Motor neuron (in vitro differentiated cells): ENCODE measurements around the gene BBS9. TPM values are rescaled to one million over a fixed set of nuclear protein-coding genes. Genes with fewer than 3 reads are reported as not detected.

Experiments used
- ATAC-seq, 8 experiments: fragments of 200-7000 bp; cut with Tn5 transposase; replicated peaks in 6 of 8; 2 replicates each; pipeline ENCODE4 v1.8.0; 2021; ENCODE audit warnings: mild to moderate bottlenecking in 8 of 8, moderate library complexity in 8 of 8
- H3K27ac ChIP-seq, 2 donors: fragments of 250-450 bp; sonication (Bioruptor Pico); 2 replicates each; pipeline ENCODE4 v1.9.0; 2021; ENCODE audit warnings: antibody characterized with exemption in 2 of 2, mild to moderate bottlenecking in 2 of 2, moderate library complexity in 1 of 2
- H3K4me1 ChIP-seq, 2 donors: fragments of 250-450 bp; sonication (Bioruptor Pico); replicated peaks in 1 of 2; 2 replicates each; pipeline ENCODE4 v1.6.1; 2021; ENCODE audit warnings: antibody characterized with exemption in 2 of 2, mild to moderate bottlenecking in 2 of 2, moderate library complexity in 1 of 2
- H3K4me3 ChIP-seq, 5 donors: fragments of 250-450 bp; sonication (Bioruptor Pico); 2 replicates each; pipeline ENCODE4 v1.9.0; 2021; ENCODE audit warnings: antibody characterized with exemption in 5 of 5, mild to moderate bottlenecking in 5 of 5, moderate library complexity in 4 of 5
- WGBS, 10 experiments: fragments of 450-650 bp; shearing (Covaris generic); methylation state at CpG; one replicate each; pipeline ENCODE4 v1.0.0; 2022; 5-methylcytosine and 5-hydroxymethylcytosine counted together
- in situ Hi-C, 9 experiments: fragments of 400-800 bp; cut with MboI; loops; one replicate each; pipeline ENCODE4 v1.15.0; 2021; ENCODE audit warnings: low sequenced_read_pairs in 9 of 9, low pct_unique_long_range_greater_than_20kb in 2 of 9; ENCODE audit not compliant: unreplicated experiment in 9 of 9
- total RNA-seq, 8 experiments: library from RNA; unstranded; fragments of 300-600 nt; gene quantifications; 2 replicates each; pipeline versions ENCODE4 v1.2.3 to v1.2.4, GENCODE V29; 2022

Gene BBS9
- total RNA-seq, 8 experiments from 2014 or later = 11.4 to 43.5 (median 22.8) TPM

DNA sequence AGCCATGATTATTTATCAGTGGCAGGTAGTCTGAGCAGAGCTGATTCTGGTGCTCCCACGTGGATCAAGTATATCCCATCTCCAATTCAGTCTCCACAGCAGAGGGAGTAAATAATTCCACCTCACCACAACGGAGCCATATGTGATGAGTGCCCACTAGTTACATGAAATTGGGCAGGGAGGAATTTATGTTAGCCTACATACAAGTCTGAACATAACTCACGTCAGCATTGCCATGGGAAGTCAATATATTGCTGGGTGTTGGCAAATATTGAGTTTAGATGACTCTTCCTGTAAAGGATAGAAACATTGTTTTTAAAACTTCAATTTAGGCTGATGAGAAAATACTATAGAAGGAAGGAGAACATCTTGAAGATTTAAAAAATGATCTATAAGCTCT lies 507.0 kb downstream of the BBS9 start:
- H3K27ac ChIP-seq = no peak overlapping the region
- H3K4me3 ChIP-seq = no peak overlapping the region
- 43 to 93% (median 80%) methylated on average over 1 to 3 of the region's 3 CpGs for WGBS, 10 experiments
- peak in 1 of 8 experiments; percentile 16 for ATAC-seq
- H3K4me1 ChIP-seq = no peaks in the 10 kb centered on the region
- in situ Hi-C loops = no loop called here

DNA sequence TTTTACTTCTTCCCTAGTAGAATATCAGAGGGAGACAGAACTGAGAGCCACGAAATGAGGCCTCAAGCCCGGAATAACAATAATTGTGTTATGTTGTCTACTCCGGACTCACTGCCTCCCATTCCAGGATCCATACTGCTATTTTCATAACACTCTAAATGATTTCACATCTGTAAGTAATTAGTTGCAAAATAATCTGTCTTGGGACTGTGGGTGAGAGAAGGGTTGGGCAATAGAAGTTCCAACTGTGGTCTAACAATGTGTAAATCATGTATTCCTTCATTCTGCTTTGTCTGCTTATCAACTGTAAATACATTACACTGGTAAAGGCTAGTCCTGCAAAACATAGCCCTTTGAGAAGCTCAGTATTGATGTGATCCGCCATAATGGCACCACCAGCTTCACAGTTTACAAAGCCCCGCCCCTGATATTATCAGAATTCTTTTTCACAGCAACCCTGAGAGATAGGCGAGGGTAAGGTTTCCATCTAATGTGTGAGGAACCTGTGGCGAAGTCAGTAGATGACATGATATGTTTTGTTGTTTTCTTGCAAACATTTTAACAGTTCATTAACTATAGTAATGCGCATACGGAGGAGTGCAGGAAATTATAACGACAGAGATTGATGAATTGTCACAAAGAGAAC lies 510.3 kb downstream of the BBS9 start:
- 45 to 92% (median 78%) methylated on average over 2 to 10 of the region's 10 CpGs; no CpG with 5 or more reads in 1 of the 10 experiments for WGBS, 10 experiments
- ATAC-seq = peak in 2 of 8 experiments; percentile 47 to 73
- Histone ChIP-seq H3K4me1 (no peaks in the 10 kb centered on the region), H3K4me3 (no peak overlapping the region), H3K27ac (no peak overlapping the region)
- in situ Hi-C loops = no loop called here

DNA sequence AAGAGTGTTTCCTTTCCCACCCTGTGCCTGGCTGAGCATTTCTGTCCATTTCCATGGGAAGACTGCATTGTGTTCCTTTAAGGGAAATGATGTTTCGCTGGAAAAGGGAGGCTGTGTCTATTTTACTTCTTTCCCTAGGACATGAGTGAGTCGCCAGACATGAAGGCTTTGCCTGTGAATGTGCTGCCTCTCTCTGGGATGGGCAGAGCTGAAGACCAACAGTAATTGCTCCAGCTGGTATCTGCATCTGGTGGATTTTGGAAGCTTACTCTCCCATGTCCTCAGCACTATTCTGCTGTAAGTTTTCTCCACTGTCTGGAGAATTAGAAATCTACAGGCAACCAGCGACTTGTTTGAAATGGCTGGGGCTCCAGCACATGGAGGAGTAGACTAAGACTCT lies 511.4 kb downstream of the BBS9 start:
- WGBS, 10 experiments = 72 to 100% (median 93%) methylated on average over 1 to 2 of the region's 3 CpGs; no CpG with 5 or more reads in 5 of the 10 experiments
- in situ Hi-C loops = no loop called here

DNA sequence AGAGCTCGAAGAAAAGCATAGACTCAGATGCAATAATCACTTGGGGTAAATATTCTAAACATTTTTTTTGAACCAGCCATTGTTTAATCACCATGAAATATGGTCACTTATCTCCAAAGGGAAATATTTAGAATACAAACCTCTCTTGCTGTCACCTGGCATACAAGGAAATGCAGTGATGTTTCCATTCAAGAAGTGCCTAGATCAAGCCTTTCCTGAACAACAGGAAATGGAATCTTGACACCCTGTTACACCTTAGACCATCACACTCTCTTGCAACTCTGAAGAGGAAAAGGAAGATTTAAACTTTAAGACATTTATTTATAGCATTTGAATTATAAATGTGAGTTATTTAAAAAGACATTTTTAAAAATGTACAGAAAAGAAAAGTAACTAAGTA lies 512.9 kb downstream of the BBS9 start:
- WGBS, 10 experiments = 67 to 100% (median 100%) methylated on average over 1 of the region's 1 CpG; no CpG with 5 or more reads in 5 of the 10 experiments
- no peak overlapping the region for H3K4me3 ChIP-seq
- in situ Hi-C loops = no loop called here
- H3K27ac ChIP-seq = no peak overlapping the region
- peaks cover 5 to 10% of the 10 kb centered on the region in 2 donors for H3K4me1 ChIP-seq
- no peak for ATAC-seq

More for the DNA sequence above, 511.4 kb downstream of the BBS9 start:
- ATAC-seq = peak in 1 of 8 experiments; percentile 19
- H3K27ac ChIP-seq = no peak overlapping the region
- H3K4me3 ChIP-seq = no peak overlapping the region
- peaks cover 5 to 9% of the 10 kb centered on the region in 2 donors for H3K4me1 ChIP-seq

DNA sequence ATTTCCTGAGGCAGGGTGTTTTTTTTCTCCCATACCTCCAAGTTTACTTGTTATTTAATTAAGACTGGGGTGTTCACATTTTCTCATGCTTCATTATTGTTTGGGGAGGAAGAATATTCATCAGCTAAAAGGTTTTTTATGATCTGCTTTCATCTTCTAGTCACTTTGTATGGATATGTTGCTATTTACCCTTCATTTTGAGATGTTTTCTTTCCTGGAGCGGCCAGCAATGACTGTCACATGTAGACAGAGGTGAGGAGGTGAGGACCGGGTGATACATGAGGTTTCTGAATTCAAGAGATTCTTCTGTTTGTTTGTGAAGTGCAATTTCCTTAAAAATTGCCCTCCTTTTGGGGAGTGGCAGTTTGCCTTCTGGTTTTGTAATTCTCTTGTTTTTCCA lies 514.2 kb downstream of the BBS9 start:
- in situ Hi-C loops = no loop called here
- Histone ChIP-seq H3K4me3 (no peak overlapping the region), H3K27ac (no peak overlapping the region), H3K4me1 (peaks cover 5 to 10% of the 10 kb centered on the region in 2 donors)
- 0 to 100% (median 50%) methylated on average over 1 to 2 of the region's 2 CpGs; no CpG with 5 or more reads in 3 of the 10 experiments for WGBS, 10 experiments
- ATAC-seq = peak in 3 of 8 experiments; percentile 22 to 51 (median 34)

DNA sequence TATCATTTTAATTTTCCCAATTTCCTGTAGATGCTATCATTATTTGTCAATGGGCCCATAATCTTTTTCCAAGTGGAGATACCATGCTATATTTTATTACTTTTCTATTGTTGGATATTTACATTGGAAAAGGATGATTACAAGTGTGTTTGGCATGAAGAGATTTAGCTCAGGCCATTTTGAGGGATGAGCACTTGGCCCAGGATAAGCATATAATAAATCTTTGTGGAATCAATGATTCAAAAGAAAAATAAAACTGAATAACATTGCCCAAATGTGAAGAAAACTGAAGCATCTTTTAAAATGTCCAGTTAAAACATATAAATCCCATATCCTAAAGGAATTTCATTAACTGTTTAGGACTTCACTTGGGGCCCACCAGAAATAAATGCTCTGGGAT lies 515.1 kb downstream of the BBS9 start:
- peaks cover 5 to 10% of the 10 kb centered on the region in 2 donors for H3K4me1 ChIP-seq
- in situ Hi-C loops = no loop called here
- no peak overlapping the region for H3K4me3 ChIP-seq
- ATAC-seq = no peak
- no peak overlapping the region for H3K27ac ChIP-seq

DNA sequence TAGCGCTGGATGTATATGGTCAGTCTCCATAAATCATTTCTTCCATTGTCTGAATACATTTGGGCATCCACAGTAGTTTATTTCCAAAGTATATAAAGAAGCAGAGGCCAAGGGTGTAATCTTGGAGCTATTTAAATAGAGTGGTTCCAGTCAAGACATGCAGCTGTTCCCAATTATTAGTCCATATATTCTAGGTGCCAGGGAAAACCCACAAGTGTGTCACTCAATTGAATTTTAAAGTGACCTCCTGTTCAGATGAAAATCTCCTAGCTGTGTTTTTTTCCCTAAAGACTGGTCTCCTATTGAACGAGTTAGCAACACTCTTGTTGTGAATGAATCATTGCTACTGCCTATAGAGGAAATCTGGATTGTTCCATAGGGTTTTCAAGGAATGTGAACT lies 515.7 kb downstream of the BBS9 start:
- no peak overlapping the region for H3K27ac ChIP-seq
- 0 to 83% (median 17%) methylated on average over 1 to 2 of the region's 2 CpGs; no CpG with 5 or more reads in 1 of the 10 experiments for WGBS, 10 experiments
- ATAC-seq = peak in 6 of 8 experiments; percentile 9 to 76 (median 38)
- no peak overlapping the region for H3K4me3 ChIP-seq
- H3K4me1 ChIP-seq = peaks cover 5 to 10% of the 10 kb centered on the region in 2 donors
- in situ Hi-C loops = no loop called here

DNA sequence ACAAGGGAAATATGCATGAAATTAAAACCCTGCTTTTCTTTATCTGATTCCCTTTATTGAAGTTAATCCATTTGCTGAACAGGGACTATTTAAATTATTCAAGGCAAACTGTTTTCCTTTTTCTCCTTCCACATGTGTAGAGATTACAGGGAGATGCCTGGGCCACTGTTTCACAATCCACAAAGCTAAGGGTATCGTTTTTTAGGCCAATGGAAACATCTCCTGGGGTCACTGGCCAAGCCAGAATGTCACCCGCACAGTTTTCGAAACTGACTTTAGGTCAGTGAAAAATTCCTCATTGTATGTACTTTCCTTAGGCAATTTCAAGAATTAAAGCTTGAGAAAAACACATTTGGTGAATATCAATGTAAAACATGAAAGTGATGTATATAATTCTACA lies 516.8 kb downstream of the BBS9 start:
- no peak overlapping the region for H3K27ac ChIP-seq
- 60 to 100% (median 90%) methylated on average over 1 to 3 of the region's 3 CpGs; no CpG with 5 or more reads in 1 of the 10 experiments for WGBS, 10 experiments
- H3K4me3 ChIP-seq = no peak overlapping the region

DNA sequence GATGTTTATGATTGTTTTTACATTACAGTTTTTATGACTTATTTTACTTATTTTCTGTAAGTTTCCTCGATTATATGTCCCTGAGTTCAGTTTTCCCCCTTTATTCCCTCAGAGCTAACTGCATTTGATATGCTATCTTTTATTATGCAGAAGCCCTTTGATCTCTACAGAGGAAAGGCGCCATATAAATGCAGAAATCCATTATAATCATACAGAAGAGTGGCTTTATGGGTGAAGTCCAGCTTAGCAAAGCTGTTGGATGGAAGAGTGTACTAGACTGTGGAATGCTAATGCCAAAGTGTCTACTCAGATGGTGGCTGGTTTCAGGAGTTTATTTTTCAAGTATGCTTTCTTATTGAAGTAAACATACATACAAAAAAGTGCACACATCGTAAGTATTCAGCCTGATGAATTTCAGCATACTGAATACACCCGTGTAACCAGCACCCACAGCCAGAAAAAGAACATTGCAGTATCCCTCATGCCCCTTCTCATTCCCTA lies 517.6 kb downstream of the BBS9 start:
- Histone ChIP-seq H3K27ac (no peak overlapping the region), H3K4me3 (no peak overlapping the region), H3K4me1 (peaks cover 5 to 21% of the 10 kb centered on the region in 2 donors)
- WGBS, 10 experiments = 47 to 100% (median 86%) methylated on average over 1 to 4 of the region's 4 CpGs; no CpG with 5 or more reads in 1 of the 10 experiments
- in situ Hi-C loops = no loop called here
- ATAC-seq = no peak

More for the DNA sequence above, 516.8 kb downstream of the BBS9 start:
- ATAC-seq = no peak
- peaks cover 5 to 16% of the 10 kb centered on the region in 2 donors for H3K4me1 ChIP-seq
- in situ Hi-C loops = no loop called here

DNA sequence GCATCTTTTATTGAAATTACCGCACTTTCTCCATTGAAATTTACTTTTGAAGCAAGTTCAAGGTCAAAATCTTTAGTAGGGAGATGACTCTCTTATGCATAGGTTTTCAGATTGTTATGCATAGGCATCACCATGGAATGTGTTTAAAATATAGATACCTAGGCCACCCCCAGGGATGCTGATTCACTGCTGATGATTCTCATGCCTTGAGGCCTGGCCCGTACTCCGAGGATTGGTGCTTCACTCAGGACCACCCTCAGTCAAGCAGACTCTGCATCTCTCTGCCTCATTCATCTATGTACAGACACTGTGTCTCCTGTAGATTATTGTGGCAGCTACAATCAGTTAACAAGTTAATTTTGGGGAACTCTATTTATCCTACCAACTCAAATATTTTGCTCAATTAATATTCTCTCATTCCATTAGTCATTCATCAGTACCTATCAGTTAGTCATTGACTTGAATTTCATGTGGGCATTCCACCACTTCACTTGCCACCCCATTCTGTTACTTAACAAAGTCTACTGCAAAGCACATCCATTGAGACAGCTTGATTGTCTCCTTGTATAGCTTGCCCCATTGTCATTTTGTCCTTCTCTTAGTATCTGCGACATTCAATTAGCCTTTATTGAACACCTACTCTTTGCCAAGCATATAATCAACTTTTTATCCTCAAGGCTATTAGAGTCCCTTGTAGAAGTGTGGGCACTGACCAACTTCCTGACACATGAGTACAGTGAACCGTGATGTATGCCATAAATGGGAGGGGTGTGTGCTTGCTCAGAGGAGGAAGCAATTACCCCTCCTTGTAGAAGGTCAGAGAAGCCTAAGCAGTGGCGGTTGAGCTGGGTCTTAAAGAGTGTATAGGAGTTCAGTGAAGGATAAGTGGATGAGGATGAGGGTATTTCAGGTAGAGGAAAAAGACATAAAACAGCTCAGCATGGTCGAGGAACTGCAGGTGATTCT lies 520.4 kb downstream of the BBS9 start:
- Histone ChIP-seq H3K4me1 (peaks cover 5 to 21% of the 10 kb centered on the region in 2 donors), H3K27ac (no peak overlapping the region), H3K4me3 (no peak overlapping the region)
- in situ Hi-C loops = no loop called here
- 38 to 100% (median 91%) methylated on average over 2 to 5 of the region's 7 CpGs for whole genome bisulfite sequencing, 10 experiments
- peak in 2 of 8 experiments; percentile 19 to 28 for ATAC-seq

DNA sequence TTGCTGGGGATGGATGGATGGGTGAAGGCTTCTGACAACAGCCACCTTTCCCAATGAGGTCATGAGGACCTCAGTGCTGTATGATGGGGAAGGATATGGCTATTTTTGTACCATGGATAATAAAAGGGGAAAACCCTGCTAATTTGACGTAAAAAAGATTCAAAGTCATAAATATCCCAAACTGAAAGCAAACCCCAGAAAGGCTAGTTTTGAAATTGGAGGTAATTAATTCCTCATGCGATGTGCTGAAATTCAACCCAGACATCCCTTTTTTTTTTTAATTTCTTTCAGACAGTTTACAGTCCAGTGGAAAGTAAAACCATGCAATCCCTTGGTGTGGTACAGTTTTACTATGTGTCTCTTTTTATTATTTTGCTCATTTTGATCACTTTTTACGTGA lies 521.5 kb downstream of the BBS9 start:
- Histone ChIP-seq H3K4me3 (no peak overlapping the region), H3K4me1 (peaks cover 0 to 11% of the 10 kb centered on the region in 2 donors), H3K27ac (no peak overlapping the region)
- ATAC-seq = no peak
- in situ Hi-C loops = no loop called here
- WGBS, 10 experiments = 18 to 92% (median 76%) methylated on average over 1 to 3 of the region's 3 CpGs

DNA sequence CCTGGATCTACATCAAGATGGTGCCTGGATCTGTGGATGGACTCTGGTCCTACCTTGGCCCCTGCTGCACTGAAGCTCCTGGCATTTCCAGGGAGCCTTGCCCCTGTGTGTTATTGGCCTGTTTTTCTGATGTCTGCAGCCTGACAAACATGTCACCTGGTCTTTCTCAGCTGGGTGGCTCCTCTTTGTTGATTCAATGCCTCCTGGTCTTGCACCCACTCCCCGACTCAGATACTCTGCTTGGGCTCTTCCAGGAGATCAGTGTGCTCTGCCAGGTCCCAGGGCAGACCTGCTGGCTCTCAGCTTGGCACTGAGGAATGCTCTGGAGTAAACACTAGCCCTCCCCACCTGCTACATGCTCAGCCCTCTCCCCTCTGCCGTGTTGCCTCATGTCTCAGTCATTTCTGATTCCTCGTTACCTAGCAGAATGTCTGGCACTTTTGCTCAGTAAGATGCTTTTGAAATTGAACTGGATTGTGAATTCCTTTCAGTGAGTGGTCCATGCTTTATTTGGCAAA lies 522.7 kb downstream of the BBS9 start:
- peak in 1 of 8 experiments; percentile 70 for ATAC-seq

DNA sequence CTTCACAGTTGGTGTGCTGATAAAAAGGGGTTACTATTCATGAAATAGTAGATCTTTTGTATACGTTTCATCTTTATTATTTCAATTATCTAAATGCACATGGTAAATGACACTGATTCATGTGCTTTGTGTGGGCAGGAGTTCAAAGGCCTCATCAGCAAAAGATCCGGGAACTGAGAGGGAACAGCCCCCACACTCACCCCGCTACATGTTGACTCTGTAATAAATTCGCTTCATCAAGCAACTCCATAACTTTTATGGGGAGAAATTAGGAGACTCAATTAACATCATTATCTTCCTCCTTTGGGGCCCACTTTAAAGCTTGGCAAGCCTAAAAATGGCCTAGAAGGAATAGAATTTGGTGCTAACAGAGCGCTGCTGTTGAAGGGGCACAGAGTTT lies 525.3 kb downstream of the BBS9 start:
- 50 to 94% (median 72%) methylated on average over 1 to 5 of the region's 5 CpGs; no CpG with 5 or more reads in 1 of the 10 experiments for WGBS, 10 experiments
- no peak for ATAC-seq
- Histone ChIP-seq H3K27ac (no peak overlapping the region), H3K4me1 (peaks cover 0 to 11% of the 10 kb centered on the region in 2 donors), H3K4me3 (no peak overlapping the region)
- in situ Hi-C loops = no loop called here

More for the DNA sequence above, 522.7 kb downstream of the BBS9 start:
- Histone ChIP-seq H3K4me1 (peaks cover 0 to 11% of the 10 kb centered on the region in 2 donors), H3K27ac (no peak overlapping the region), H3K4me3 (no peak overlapping the region)
- 80 to 93% (median 80%) methylated on average over 1 to 2 of the region's 3 CpGs; no CpG with 5 or more reads in 6 of the 10 experiments for WGBS, 10 experiments
- in situ Hi-C loops = no loop called here
